ENCODE results near the gene UBL7. TPM values are rescaled to one million over a fixed set of nuclear protein-coding genes. Genes with fewer than 3 reads are reported as not detected.
A peak's percentile ranks its signal among the peaks of the same experiment; 100 is the strongest.

The UBL7 gene
- polyA plus RNA-seq, 3 donors, result 43.4 to 103 (median 95.1) TPM

- DNase-seq, result no peak
- H3K4me3 Mint-ChIP-seq, result no peak overlapping the region
- peaks cover 16% of the 10 kb centered on the region for H3K4me1 Mint-ChIP-seq
- Histone ChIP-seq H3K9me3 (replicated peaks in 1 of 2; ENCODE audit: control insufficient read depth in 1 of 2, insufficient read depth in 1 of 2, low read length in 2 of 2) (no peaks in the 10 kb centered on the region), H3K4me2 (replicated peaks; ENCODE audit: extremely low read depth, low read length, poor library complexity, severe bottlenecking) (no peak overlapping the region), H3K4me1 (ENCODE audit: control insufficient read depth in 1 of 2, insufficient read depth in 2 of 2, low read length in 2 of 2) (peaks cover 7 to 11% of the 10 kb centered on the region in 2 donors), H3K79me2 (ENCODE audit: insufficient read depth, low read length) (no peaks in the 10 kb centered on the region), H4K20me1 (ENCODE audit: insufficient read depth, low read length) (no peaks in the 10 kb centered on the region), H3K27me3 (ENCODE audit: control insufficient read depth in 2 of 2, insufficient read depth in 2 of 2, low read length in 2 of 2) (no peaks in the 10 kb centered on the region), H2AFZ (ENCODE audit: insufficient read depth, low read depth, low read length, poor library complexity, severe bottlenecking) (no peak overlapping the region), H3K36me3 (replicated peaks in 1 of 2; ENCODE audit: control insufficient read depth in 1 of 2, insufficient read depth in 2 of 2, low read length in 2 of 2) (no peaks in the 10 kb centered on the region), H3K9ac (ENCODE audit: insufficient read depth, low read length, poor library complexity, severe bottlenecking) (no peak overlapping the region), H3K4me3 (replicated peaks in 1 of 3; ENCODE audit: low read depth in 2 of 3, low read length in 3 of 3) (no peak overlapping the region), H3K27ac (ENCODE audit: low read depth in 1 of 2, low read length in 2 of 2) (no peak overlapping the region)
- intact Hi-C loops (cut with micrococcal nuclease), result no loop called here
- peak overlapping the region in 2 of 7 donors; percentile 37 to 46 for H3K27ac Mint-ChIP-seq
- no peak for TF ChIP-seq CTCF (IDR thresholded peaks at IDR 0.05)
- H3K36me3 Mint-ChIP-seq, result peaks cover 0 to 7% of the 10 kb centered on the region in 2 donors
- peaks cover 0 to 2% (median 0%) of the 10 kb centered on the region in 3 donors for H3K27me3 Mint-ChIP-seq (ENCODE audit: low read depth in 3 of 3)
- 97% methylated on average over 3 of the region's 5 CpGs for whole genome bisulfite sequencing (ENCODE audit: insufficient coverage)
- H3K9me3 Mint-ChIP-seq, result no peaks in the 10 kb centered on the region
Observed at GRCh38 chr15:74414081-74414580, 46.8 kb downstream of the UBL7 start.

- Histone ChIP-seq H3K79me2 (ENCODE audit: insufficient read depth, low read length) (no peaks in the 10 kb centered on the region), H3K4me3 (replicated peaks in 1 of 3; ENCODE audit: low read depth in 2 of 3, low read length in 3 of 3) (no peak overlapping the region), H3K4me1 (ENCODE audit: control insufficient read depth in 1 of 2, insufficient read depth in 2 of 2, low read length in 2 of 2) (peaks cover 7 to 11% of the 10 kb centered on the region in 2 donors), H4K20me1 (ENCODE audit: insufficient read depth, low read length) (no peaks in the 10 kb centered on the region), H3K27me3 (ENCODE audit: control insufficient read depth in 2 of 2, insufficient read depth in 2 of 2, low read length in 2 of 2) (no peaks in the 10 kb centered on the region), H2AFZ (ENCODE audit: insufficient read depth, low read depth, low read length, poor library complexity, severe bottlenecking) (no peak overlapping the region), H3K9me3 (replicated peaks in 1 of 2; ENCODE audit: control insufficient read depth in 1 of 2, insufficient read depth in 1 of 2, low read length in 2 of 2) (no peaks in the 10 kb centered on the region), H3K36me3 (replicated peaks in 1 of 2; ENCODE audit: control insufficient read depth in 1 of 2, insufficient read depth in 2 of 2, low read length in 2 of 2) (no peaks in the 10 kb centered on the region), H3K9ac (ENCODE audit: insufficient read depth, low read length, poor library complexity, severe bottlenecking) (no peak overlapping the region), H3K4me2 (replicated peaks; ENCODE audit: extremely low read depth, low read length, poor library complexity, severe bottlenecking) (no peak overlapping the region), H3K27ac (ENCODE audit: low read depth in 1 of 2, low read length in 2 of 2) (no peak overlapping the region)
- WGBS (ENCODE audit: insufficient coverage), result 93% methylated on average over 7 of the region's 9 CpGs
- Mint-ChIP-seq H3K36me3 (peaks cover 0 to 7% of the 10 kb centered on the region in 2 donors), H3K27me3 (ENCODE audit: low read depth in 3 of 3) (peaks cover 0 to 2% (median 2%) of the 10 kb centered on the region in 3 donors), H3K9me3 (no peaks in the 10 kb centered on the region), H3K4me3 (no peak overlapping the region), H3K4me1 (peaks cover 16% of the 10 kb centered on the region), H3K27ac (no peak overlapping the region)
- no peak for DNase-seq
- TF ChIP-seq CTCF (IDR thresholded peaks at IDR 0.05), result no peak
- intact Hi-C loops (cut with micrococcal nuclease), result no loop called here
Observed at GRCh38 chr15:74413350-74414080, 47.4 kb downstream of the UBL7 start.
